Retinal pigment epithelial cell (primary cell): ENCODE results near the gene CCR8.
"Not testable (repeated sequence)": the region's sequence is repeated elsewhere in the genome, so short reads cannot be mapped to it uniquely, and the experiment has no call there.

ENCODE experiments used
- DNase-seq: peaks from one replicate; pipeline ENCODE4 v3.0.0-alpha.2; 2010; ENCODE audit warnings: low read depth
- H3K4me3 ChIP-seq: 2 replicates; pipeline ENCODE4 v1.5.1; 2011; ENCODE audit warnings: mild to moderate bottlenecking, low read length, control low read depth, moderate library complexity
- TF ChIP-seq, protein P1 (sequence below): conservative IDR thresholded peaks from 2 replicates; pipeline ENCODE4 v1.5.1; 2011; ENCODE audit warnings: low read depth, low read length, control low read depth, inconsistent platforms

The CCR8 gene

DNA sequence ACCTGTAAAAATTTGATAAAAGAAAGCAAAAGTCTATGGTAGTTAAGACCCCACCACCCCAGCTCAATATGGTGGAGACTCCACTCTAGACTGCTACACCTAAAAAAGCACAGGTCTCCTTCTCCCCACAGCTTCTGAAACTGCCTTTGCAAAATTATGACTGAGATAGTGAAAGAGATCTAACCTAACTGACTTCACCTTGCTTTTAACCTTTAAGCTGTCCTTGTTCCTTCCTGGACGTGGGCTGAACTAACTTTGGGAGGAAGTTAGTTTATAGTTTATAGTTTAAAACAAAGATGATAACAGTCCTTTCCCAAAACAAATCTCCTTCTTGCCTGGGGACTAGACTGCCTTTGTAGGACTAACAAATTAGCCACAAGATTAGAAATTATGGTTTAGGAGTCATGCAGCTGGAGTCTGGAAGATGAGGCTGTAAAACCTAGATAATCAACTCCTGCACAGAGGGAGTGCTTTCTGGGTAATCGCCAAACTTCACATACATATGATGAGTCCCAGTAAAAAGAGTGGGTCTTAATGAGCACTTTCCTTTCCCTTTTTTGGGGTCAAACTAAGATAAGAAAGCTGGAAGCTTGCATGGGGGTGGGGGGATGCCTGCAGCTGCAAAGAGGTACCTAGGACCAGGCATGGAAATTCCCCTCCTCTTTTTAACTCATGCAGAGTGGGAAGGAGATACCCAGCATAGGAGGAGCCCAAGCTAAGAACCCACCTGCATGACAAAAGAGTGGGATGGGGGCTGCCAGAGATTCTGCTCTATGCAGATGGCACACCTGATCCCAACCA, 17.5 kb downstream of the CCR8 start:
- DNase-seq = no peak
- TF ChIP-seq, protein P1, sequence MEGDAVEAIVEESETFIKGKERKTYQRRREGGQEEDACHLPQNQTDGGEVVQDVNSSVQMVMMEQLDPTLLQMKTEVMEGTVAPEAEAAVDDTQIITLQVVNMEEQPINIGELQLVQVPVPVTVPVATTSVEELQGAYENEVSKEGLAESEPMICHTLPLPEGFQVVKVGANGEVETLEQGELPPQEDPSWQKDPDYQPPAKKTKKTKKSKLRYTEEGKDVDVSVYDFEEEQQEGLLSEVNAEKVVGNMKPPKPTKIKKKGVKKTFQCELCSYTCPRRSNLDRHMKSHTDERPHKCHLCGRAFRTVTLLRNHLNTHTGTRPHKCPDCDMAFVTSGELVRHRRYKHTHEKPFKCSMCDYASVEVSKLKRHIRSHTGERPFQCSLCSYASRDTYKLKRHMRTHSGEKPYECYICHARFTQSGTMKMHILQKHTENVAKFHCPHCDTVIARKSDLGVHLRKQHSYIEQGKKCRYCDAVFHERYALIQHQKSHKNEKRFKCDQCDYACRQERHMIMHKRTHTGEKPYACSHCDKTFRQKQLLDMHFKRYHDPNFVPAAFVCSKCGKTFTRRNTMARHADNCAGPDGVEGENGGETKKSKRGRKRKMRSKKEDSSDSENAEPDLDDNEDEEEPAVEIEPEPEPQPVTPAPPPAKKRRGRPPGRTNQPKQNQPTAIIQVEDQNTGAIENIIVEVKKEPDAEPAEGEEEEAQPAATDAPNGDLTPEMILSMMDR = no peak

GRCh38 chr3:39347586-39347876, 18.0 kb downstream of the CCR8 start:
- H3K4me3 ChIP-seq = no peak overlapping the region
- no peak for DNase-seq
- TF ChIP-seq, protein P1 = no peak

More for the DNA sequence above, 17.5 kb downstream of the CCR8 start:
- H3K4me3 ChIP-seq = no peak overlapping the region

DNA sequence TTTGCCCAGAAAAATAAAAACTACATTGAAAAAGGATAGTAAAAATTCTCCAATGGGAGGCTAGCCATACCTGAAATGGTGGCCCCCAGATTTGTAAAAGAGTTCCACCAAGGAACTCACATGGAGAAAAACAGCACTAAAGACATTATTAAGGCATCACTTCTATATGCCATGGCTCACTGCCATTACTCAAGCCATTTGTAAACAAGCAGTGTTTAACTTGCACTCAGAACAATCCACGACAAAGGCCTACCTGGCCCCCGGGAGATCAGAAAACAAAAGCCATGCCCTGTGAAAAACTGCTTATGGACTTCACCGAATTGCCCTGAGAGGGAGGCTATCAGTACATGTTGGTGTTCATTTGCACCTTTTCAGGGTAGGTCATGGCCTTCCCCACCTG, 19.6 kb downstream of the CCR8 start:
- TF ChIP-seq, protein P1 = no peak
- no peak for DNase-seq
- no peak overlapping the region for H3K4me3 ChIP-seq

GRCh38 chr3:39350714-39351113, 21.2 kb downstream of the CCR8 start:
- TF ChIP-seq, protein P1 = no peak
- H3K4me3 ChIP-seq = no peak overlapping the region
- DNase-seq = no peak

- H3K4me3 ChIP-seq, DNase-seq: not testable (repeated sequence)
These were observed 21.6 kb downstream of the CCR8 start for GRCh38 chr3:39351134-39351533.

- not testable (repeated sequence) for DNase-seq
These were observed 23.8 kb downstream of the CCR8 start for GRCh38 chr3:39353168-39353927.

DNA sequence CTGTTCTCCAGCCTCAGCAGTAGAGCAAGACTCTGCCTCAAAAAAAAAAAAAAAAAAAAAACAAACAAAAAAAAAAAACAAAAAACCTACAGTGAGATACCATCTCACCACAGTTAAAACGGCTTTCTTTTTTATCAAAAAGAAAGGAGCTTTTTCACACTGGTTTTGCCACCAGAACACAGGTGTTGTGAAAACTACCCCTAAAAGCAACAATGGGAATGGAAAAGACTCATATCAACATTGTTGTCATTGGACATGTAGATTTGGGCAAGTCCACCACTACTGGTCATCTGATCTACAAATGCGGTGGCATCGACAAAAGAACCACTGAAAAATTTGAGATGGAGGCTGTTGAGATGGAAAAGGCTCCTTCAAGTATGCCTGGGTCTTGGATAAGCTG, 28.8 kb downstream of the CCR8 start:
- H3K4me3 ChIP-seq = no peak overlapping the region
- TF ChIP-seq, protein P1 = no peak
- no peak for DNase-seq

More at GRCh38 chr3:39353168-39353927, 23.8 kb downstream of the CCR8 start:
- H3K4me3 ChIP-seq = not testable (repeated sequence)
